Adrenal gland (tissue), 12 donors: ENCODE results near the gene MYMX. TPM values are rescaled to one million over a fixed set of nuclear protein-coding genes. Genes with fewer than 3 reads are reported as not detected.

Experiments used
- DNase-seq, 7 donors: peaks; one replicate each; pipeline ENCODE4 v3.0.0-alpha.2; 2019 to 2020
- H3K27ac ChIP-seq, 5 donors: fragments of 200-600 bp; sonication (generic) in 4 of 5; 1 replicate in 3 of 5; 2 replicates in 2 of 5; pipeline versions ENCODE4 v1.5.1 to v1.8.0; 2016 to 2020; ENCODE audit warnings: mild to moderate bottlenecking in 1 of 5
- H3K27me3 ChIP-seq: fragments of 200-600 bp; 2 replicates; pipeline ENCODE4 v1.8.0; 2021
- H3K36me3 ChIP-seq, 2 donors: fragments of 200-600 bp; replicated peaks in 1 of 2; 1 replicate in 1 of 2; 2 replicates in 1 of 2; pipeline versions ENCODE4 v1.5.1 to v1.8.0; 2018 to 2022
- H3K4me1 ChIP-seq, 2 donors: fragments of 200-600 bp; replicated peaks in 1 of 2; 1 replicate in 1 of 2; 2 replicates in 1 of 2; pipeline versions ENCODE4 v1.5.1 to v1.8.0; 2018 to 2021
- H3K4me3 ChIP-seq, 4 donors: fragments of 200-600 bp; sonication (generic) in 3 of 4; one replicate each; pipeline ENCODE4 v1.5.1; 2016 to 2018
- H3K9me3 ChIP-seq, 3 donors: fragments of 200-600 bp; sonication (generic) in 1 of 3; replicated peaks in 1 of 3; 1 replicate in 2 of 3; 2 replicates in 1 of 3; pipeline versions ENCODE4 v1.5.1 to v1.8.0; 2016 to 2021
- CTCF ChIP-seq, 6 experiments: fragments of 450-650 bp in 4 of 6; fragments of 200-600 bp in 2 of 6; sonication (generic) in 1 of 6; IDR thresholded peaks; 1 replicate in 5 of 6; 2 replicates in 1 of 6; pipeline versions ENCODE4 v1.5.1 to v1.8.0; 2016 to 2021; ENCODE audit warnings: antibody characterized with exemption in 6 of 6, mild to moderate bottlenecking in 2 of 6, moderate library complexity in 1 of 6
- POLR2A ChIP-seq, 2 donors: fragments of 450-650 bp; IDR thresholded peaks; one replicate each; pipeline ENCODE4 v1.6.1; 2017; ENCODE audit warnings: antibody characterized with exemption in 2 of 2, mild to moderate bottlenecking in 2 of 2, moderate library complexity in 1 of 2
- WGBS, 4 donors: extraction: QIAGEN DNeasy Blood & Tissue Kit in 2 of 4; methylation state at CpG; one replicate each; pipeline versions ENCODE4 v1.1.5 to v1.1.7; 2013 to 2017; 5-methylcytosine and 5-hydroxymethylcytosine counted together
- intact Hi-C, 2 donors: fragments of 100-400 bp; cut with DNase I; formaldehyde crosslinking; loops; one replicate each; pipeline versions ENCODE4 v1.14.1 to v1.15.0; 2022 to 2023
- polyA plus RNA-seq, 3 donors: library from polyadenylated mRNA; stranded (reverse); fragments of 200-250 nt in 2 of 3; fragments of 350-450 nt in 1 of 3; fragmentation: Illumina TruSeq in 1 of 3; extraction: RNeasy Lipid Tissue Mini Kit (QIAGEN cat#74804) in 1 of 3; gene quantifications; one replicate each; pipeline ENCODE4 v1.2.3, GENCODE V29; 2013 to 2014
- total RNA-seq, 9 donors: library from RNA; depleted of rRNA in 4 of 9; stranded (reverse); fragments of >200 nt in 4 of 9; fragments of 120-200 nt in 1 of 9; fragmentation: NEBNext Ultra II Directional in 1 of 9; extraction: Animal tissue kit (Norgen Biotek cat#: 25700) in 1 of 9; gene quantifications; one replicate each; pipeline versions ENCODE4 v1.1.0 to v1.2.4, GENCODE V29; 2013 to 2023
- donor health status: healthy with polysubstance abuse.
- donor health status: Bipolar disorder and iron deficiency.
- donor health status: DM: yes; HTN: yes; CAD: no.
- donor health status: DM: no; HTN: no; CAD: no.
- donor health status: DM: no; HTN: no; CAD: no.
- donor health status: DM: yes; HTN: yes; CAD: no.

The MYMX gene
- total and polyA plus RNA-seq, 12 donors, result 0.39 to 0.94 TPM; not detected in 10

- intact Hi-C loops, result loop anchor here in 1 of 2 donors (5.0 kb wide), 1 partner anchor 40 kb away; no protein-coding TSS in a partner anchor
- 49 to 82% (median 67%) methylated on average over 12 to 16 of the region's 16 CpGs for WGBS, 4 donors
- peak overlapping the region in 2 of 5 donors; percentile 90 to 91 for H3K27ac ChIP-seq
- H3K36me3 ChIP-seq, result no peaks in the 10 kb centered on the region
- peak in 1 of 7 donors; percentile 73 for DNase-seq
- H3K4me3 ChIP-seq, result no peak overlapping the region
- no peak for TF ChIP-seq POLR2A (IDR thresholded peaks at IDR 0.05)
- no peak for TF ChIP-seq CTCF (IDR thresholded peaks at IDR 0.05)
- H3K4me1 ChIP-seq, result peaks cover 21 to 49% of the 10 kb centered on the region in 2 donors
- H3K27me3 ChIP-seq, result no peaks in the 10 kb centered on the region
- H3K9me3 ChIP-seq, result no peaks in the 10 kb centered on the region
These were observed 812 bp downstream of the MYMX start for GRCh38 chr6:44217332-44218143.

- H3K4me1 ChIP-seq, result peaks cover 37 to 63% of the 10 kb centered on the region in 2 donors
These were observed 2.5 kb downstream of the MYMX start for GRCh38 chr6:44219053-44219814.

GRCh38 chr6:44219815-44220784, 3.4 kb downstream of the MYMX start:
- no peaks in the 10 kb centered on the region for H3K27me3 ChIP-seq
- no peak for DNase-seq
- no peaks in the 10 kb centered on the region for H3K9me3 ChIP-seq
- no peaks in the 10 kb centered on the region for H3K36me3 ChIP-seq
- 58 to 90% (median 75%) methylated on average over 18 to 28 of the region's 28 CpGs for WGBS, 4 donors
- intact Hi-C loops, result loop anchor here in 1 of 2 donors (5.0 kb wide), 1 partner anchor 43 kb away; no protein-coding TSS in a partner anchor
- peak overlapping the region in 2 of 4 donors; percentile 49 to 82 for H3K4me3 ChIP-seq
- H3K4me1 ChIP-seq, result peaks cover 45 to 71% of the 10 kb centered on the region in 2 donors
- peak overlapping the region; percentile 30 to 91 (median 89) for H3K27ac ChIP-seq
- no peak for TF ChIP-seq CTCF (IDR thresholded peaks at IDR 0.05)
- no peak for TF ChIP-seq POLR2A (IDR thresholded peaks at IDR 0.05)

More at GRCh38 chr6:44219053-44219814, 2.5 kb downstream of the MYMX start:
- TF ChIP-seq CTCF (IDR thresholded peaks at IDR 0.05) (no peak), POLR2A (IDR thresholded peaks at IDR 0.05) (peak; percentile 66 to 83)
- WGBS, 4 donors, result 0 to 3% (median 2%) methylated on average over 3 to 45 of the region's 45 CpGs
- H3K4me3 ChIP-seq, result peak overlapping the region in 3 of 4 donors; percentile 18 to 82 (median 49)
- H3K27ac ChIP-seq, result peak overlapping the region; percentile 37 to 91 (median 89)
- H3K27me3 ChIP-seq, result no peaks in the 10 kb centered on the region
- intact Hi-C loops, result loop anchor here in 1 of 2 donors (5.0 kb wide), 1 partner anchor 42 kb away; no protein-coding TSS in a partner anchor
- no peaks in the 10 kb centered on the region for H3K36me3 ChIP-seq
- peak; percentile 79 to 91 (median 86) for DNase-seq
- no peaks in the 10 kb centered on the region for H3K9me3 ChIP-seq
